DMS153 treated with DMSO at 0.1 percent for 48 hours (cell line): Measurements from ENCODE around the gene UBE2H.

Experiments
- DNase-seq: peaks from one replicate; lab custom pipeline; 2025; ENCODE audit not compliant: unreplicated experiment; lab: John Stamatoyannopoulos, UW

The UBE2H gene

GRCh38 chr7:129950933-129951225, 1.9 kb downstream of the UBE2H start:
- no peak for DNase-seq

GRCh38 chr7:129950191-129950932, 2.4 kb downstream of the UBE2H start:
- DNase-seq, result no peak

- no peak for DNase-seq
Measured at GRCh38 chr7:129949292-129950133, 3.2 kb downstream of the UBE2H start.

GRCh38 chr7:129948877-129949291, 3.9 kb downstream of the UBE2H start:
- peak; percentile 97 for DNase-seq

GRCh38 chr7:129948338-129948737, 4.4 kb downstream of the UBE2H start:
- DNase-seq, result no peak

GRCh38 chr7:129947701-129948100, 5.1 kb downstream of the UBE2H start:
- no peak for DNase-seq

GRCh38 chr7:129947049-129947448, 5.7 kb downstream of the UBE2H start:
- DNase-seq, result no peak

- no peak for DNase-seq
Measured at GRCh38 chr7:129946282-129946681, 6.5 kb downstream of the UBE2H start.

- DNase-seq, result no peak
Measured at GRCh38 chr7:129943352-129943751, 9.4 kb downstream of the UBE2H start.

- no peak for DNase-seq
Measured at GRCh38 chr7:129940329-129940728, 12.4 kb downstream of the UBE2H start.

GRCh38 chr7:129939881-129940280, 12.9 kb downstream of the UBE2H start:
- DNase-seq, result no peak

GRCh38 chr7:129933627-129934026, 19.1 kb downstream of the UBE2H start:
- DNase-seq, result no peak

- DNase-seq, result no peak
Measured at GRCh38 chr7:129926618-129927017, 26.1 kb downstream of the UBE2H start.

GRCh38 chr7:129925416-129926002, 27.3 kb downstream of the UBE2H start:
- DNase-seq, result no peak

- no peak for DNase-seq
Measured at GRCh38 chr7:129924602-129925001, 28.2 kb downstream of the UBE2H start.

- no peak for DNase-seq
Measured at GRCh38 chr7:129923709-129924108, 29.1 kb downstream of the UBE2H start.

- no peak for DNase-seq
Measured at GRCh38 chr7:129919492-129919891, 33.3 kb downstream of the UBE2H start.

GRCh38 chr7:129918922-129919321, 33.8 kb downstream of the UBE2H start:
- no peak for DNase-seq

- no peak for DNase-seq
Measured at GRCh38 chr7:129917934-129918333, 34.8 kb downstream of the UBE2H start.

- no peak for DNase-seq
Measured at GRCh38 chr7:129914536-129915272, 38.1 kb downstream of the UBE2H start.

- no peak for DNase-seq
Measured at GRCh38 chr7:129913428-129913827, 39.3 kb downstream of the UBE2H start.
